Hepatocyte (in vitro differentiated cells): ENCODE data around the gene PEMT. TPM values are rescaled to one million over a fixed set of nuclear protein-coding genes. Genes with fewer than 3 reads are reported as not detected.
A peak's percentile ranks its signal among the peaks of the same experiment; 100 is the strongest.

ENCODE experiments used
- DNase-seq: peaks from one replicate; pipeline ENCODE4 v3.0.0-alpha.2; 2016; ENCODE audit warnings: low spot score
- H2AFZ ChIP-seq: fragments of 200-600 bp; sonication (generic); 2 replicates; pipeline ENCODE4 v1.6.0; 2016; ENCODE audit warnings: antibody characterized with exemption, mild to moderate bottlenecking
- H3K27ac ChIP-seq: fragments of 200-600 bp; sonication (generic); 2 replicates; pipeline ENCODE4 v1.5.1; 2016; ENCODE audit warnings: mild to moderate bottlenecking
- H3K27me3 ChIP-seq: fragments of 200-600 bp; sonication (generic); 2 replicates; pipeline ENCODE4 v1.6.1; 2016
- H3K36me3 ChIP-seq: fragments of 200-600 bp; sonication (generic); replicated peaks from 2 replicates; pipeline ENCODE4 v1.5.1; 2016; ENCODE audit warnings: low read depth; ENCODE audit not compliant: insufficient read depth
- H3K4me1 ChIP-seq: fragments of 200-600 bp; sonication (generic); 2 replicates; pipeline ENCODE4 v1.5.1; 2016; ENCODE audit warnings: mild to moderate bottlenecking, moderate library complexity; ENCODE audit not compliant: insufficient read depth
- H3K4me2 ChIP-seq: fragments of 200-600 bp; sonication (generic); 2 replicates; pipeline ENCODE4 v1.6.0; 2016
- H3K4me3 ChIP-seq: fragments of 200-600 bp; sonication (generic); 2 replicates; pipeline ENCODE4 v1.5.1; 2016; ENCODE audit warnings: mild to moderate bottlenecking
- H3K79me2 ChIP-seq: fragments of 200-600 bp; sonication (generic); 2 replicates; pipeline ENCODE4 v1.6.0; 2017; ENCODE audit warnings: mild to moderate bottlenecking
- H3K9me2 ChIP-seq: fragments of 200-600 bp; sonication (generic); replicated peaks from 2 replicates; pipeline ENCODE4 v1.6.0; 2017; ENCODE audit warnings: mild to moderate bottlenecking; ENCODE audit not compliant: insufficient read depth
- H3K9me3 ChIP-seq: fragments of 200-600 bp; sonication (generic); 2 replicates; pipeline ENCODE4 v1.5.1; 2016; ENCODE audit warnings: low read depth, mild to moderate bottlenecking
- H4K20me1 ChIP-seq: fragments of 200-600 bp; sonication (generic); 2 replicates; pipeline ENCODE4 v1.6.0; 2016; ENCODE audit warnings: mild to moderate bottlenecking; ENCODE audit not compliant: insufficient read depth, poor library complexity, severe bottlenecking
- CTCF ChIP-seq: fragments of 200-600 bp; sonication (generic); IDR thresholded peaks from 2 replicates; pipeline ENCODE4 v1.5.1; 2016; ENCODE audit warnings: antibody characterized with exemption, mild to moderate bottlenecking; ENCODE audit not compliant: poor library complexity
- EZH2 ChIP-seq: fragments of 200-600 bp; sonication (generic); IDR thresholded peaks from 2 replicates; pipeline ENCODE4 v1.6.1; 2016; ENCODE audit warnings: antibody characterized with exemption, mild to moderate bottlenecking, borderline replicate concordance
- EZH2phosphoT487 ChIP-seq: fragments of 200-600 bp; sonication (generic); IDR thresholded peaks from one replicate; pipeline ENCODE4 v1.6.1; 2018; ENCODE audit warnings: antibody characterized with exemption, mild to moderate bottlenecking, low read depth, moderate library complexity; ENCODE audit not compliant: unreplicated experiment, severe bottlenecking
- WGBS: methylation state at CpG from one replicate; pipeline ENCODE4 v1.1.6; 2016; ENCODE audit warnings: low lambda C conversion rate; ENCODE audit errors: missing lambda C conversion rate; 5-methylcytosine and 5-hydroxymethylcytosine counted together
- polyA plus RNA-seq: library from polyadenylated mRNA; unstranded; fragments of >200 nt; fragmentation: Nextera tagmentation; extraction: Ambion mirVana; gene quantifications from 2 replicates; pipeline ENCODE4 v1.2.1, GENCODE V29; 2016
- total RNA-seq: library from RNA; depleted of rRNA; stranded (reverse); fragments of >200 nt; gene quantifications from 2 replicates; pipeline ENCODE4 v1.2.3, GENCODE V29; 2014

The PEMT gene
- total and polyA plus RNA-seq, 2 experiments from 2014 or later, result 50.1 to 70.4 TPM

GRCh38 chr17:17516941-17517720, 74.4 kb downstream of the PEMT start:
- H3K4me2 ChIP-seq, result no peak overlapping the region
- no peaks in the 10 kb centered on the region for H4K20me1 ChIP-seq
- no peak overlapping the region for H2AFZ ChIP-seq
- no peak for DNase-seq
- H3K4me1 ChIP-seq, result peaks cover 17% of the 10 kb centered on the region
- H3K27me3 ChIP-seq, result no peaks in the 10 kb centered on the region
- WGBS, result 96% methylated on average over 14 of the region's 14 CpGs
- no peak overlapping the region for H3K27ac ChIP-seq
- H3K9me3 ChIP-seq, result no peaks in the 10 kb centered on the region
- H3K9me2 ChIP-seq, result no peaks in the 10 kb centered on the region
- no peak overlapping the region for H3K4me3 ChIP-seq
- H3K79me2 ChIP-seq, result no peaks in the 10 kb centered on the region
- TF ChIP-seq EZH2phosphoT487 (no peak), CTCF (no peak)
- H3K36me3 ChIP-seq, result no peaks in the 10 kb centered on the region

GRCh38 chr17:17515934-17516930, 75.3 kb downstream of the PEMT start:
- Histone ChIP-seq H3K4me2 (no peak overlapping the region), H3K9me3 (no peaks in the 10 kb centered on the region), H3K36me3 (no peaks in the 10 kb centered on the region), H3K27ac (peak overlapping the region; percentile 49), H2AFZ (no peak overlapping the region), H3K27me3 (no peaks in the 10 kb centered on the region), H3K79me2 (no peaks in the 10 kb centered on the region), H3K9me2 (no peaks in the 10 kb centered on the region), H3K4me3 (no peak overlapping the region), H3K4me1 (peaks cover 17% of the 10 kb centered on the region), H4K20me1 (no peaks in the 10 kb centered on the region)
- DNase-seq, result no peak
- TF ChIP-seq EZH2phosphoT487 (no peak), EZH2 (no peak), CTCF (no peak)
- 71% methylated on average over 20 of the region's 21 CpGs for WGBS

- TF ChIP-seq EZH2 (no peak), EZH2phosphoT487 (no peak), CTCF (no peak)
- no peak overlapping the region for H3K4me2 ChIP-seq
- H3K9me3 ChIP-seq, result no peaks in the 10 kb centered on the region
- H3K4me3 ChIP-seq, result no peak overlapping the region
- peaks cover 17% of the 10 kb centered on the region for H3K4me1 ChIP-seq
- no peak for DNase-seq
- no peak overlapping the region for H2AFZ ChIP-seq
- WGBS, result 67% methylated on average over 21 of the region's 21 CpGs
- peak overlapping the region; percentile 49 for H3K27ac ChIP-seq
- H4K20me1 ChIP-seq, result no peaks in the 10 kb centered on the region
- H3K36me3 ChIP-seq, result no peaks in the 10 kb centered on the region
- no peaks in the 10 kb centered on the region for H3K9me2 ChIP-seq
- H3K27me3 ChIP-seq, result no peaks in the 10 kb centered on the region
- no peaks in the 10 kb centered on the region for H3K79me2 ChIP-seq
Observed at GRCh38 chr17:17514993-17515933, 76.2 kb downstream of the PEMT start.
